Body of pancreas (tissue), 4 donors: ENCODE data around the gene UGT1A4.

Experiments
- CTCF ChIP-seq, 7 experiments: fragments of 450-650 bp in 4 of 7; fragments of 200-600 bp in 3 of 7; sonication (generic) in 3 of 7; IDR thresholded peaks; one replicate each; pipeline ENCODE4 v1.5.1; 2016 to 2019; ENCODE audit warnings: antibody characterized with exemption in 7 of 7
- POLR2A ChIP-seq, 3 donors: fragments of 450-650 bp; IDR thresholded peaks; one replicate each; pipeline ENCODE4 v1.6.1; 2016; ENCODE audit warnings: antibody characterized with exemption in 3 of 3, mild to moderate bottlenecking in 2 of 3

DNA sequence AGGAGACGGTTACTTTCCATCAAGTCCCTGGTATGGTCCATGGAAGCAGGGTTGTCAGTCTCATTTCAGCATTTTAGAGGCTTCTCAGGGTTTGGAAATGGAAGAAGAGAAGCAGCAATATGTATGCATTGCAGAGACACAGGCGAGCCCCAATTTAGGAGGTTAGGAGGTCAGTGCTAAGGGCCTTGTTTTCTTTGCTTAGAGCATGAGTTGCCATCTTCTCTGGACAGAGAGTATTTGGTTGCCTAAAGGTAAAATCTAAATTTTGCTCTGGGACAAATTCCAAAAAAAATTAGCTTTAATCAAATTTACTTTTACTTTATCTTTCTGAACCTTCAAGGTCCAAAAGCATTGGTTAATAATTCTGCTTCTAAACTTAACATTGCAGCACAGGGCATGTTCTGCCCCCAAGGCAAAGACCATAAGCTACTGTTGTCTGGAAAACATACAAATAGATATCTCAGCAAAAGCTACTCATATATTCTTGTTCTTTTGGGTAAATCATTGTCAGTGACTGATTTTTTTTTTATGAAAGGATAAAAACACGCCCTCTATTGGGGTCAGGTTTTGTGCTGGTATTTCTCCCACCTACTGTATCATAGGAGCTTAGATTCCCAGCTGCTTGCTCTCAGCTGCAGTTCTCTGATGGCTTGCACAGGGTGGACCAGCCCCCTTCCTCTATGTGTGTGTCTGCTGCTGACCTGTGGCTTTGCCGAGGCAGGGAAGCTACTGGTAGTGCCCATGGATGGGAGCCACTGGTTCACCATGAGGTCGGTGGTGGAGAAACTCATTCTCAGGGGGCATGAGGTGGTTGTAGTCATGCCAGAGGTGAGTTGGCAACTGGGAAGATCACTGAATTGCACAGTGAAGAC, 47.0 kb upstream of the UGT1A4 start, which contains the start of gene UGT1A9:
- TF ChIP-seq CTCF (IDR thresholded peaks at IDR 0.05) (no peak), POLR2A (IDR thresholded peaks at IDR 0.05) (no peak)
